Breast epithelium (tissue), 4 donors: ENCODE results near the gene CDC42SE2. TPM values are rescaled to one million over a fixed set of nuclear protein-coding genes. Genes with fewer than 3 reads are reported as not detected.
"Not testable (repeated sequence)": the region's sequence is repeated elsewhere in the genome, so short reads cannot be mapped to it uniquely, and the experiment has no call there.

Experiments
- DNase-seq, 2 donors: peaks; one replicate each; pipeline ENCODE4 v3.0.0-alpha.2; 2019; ENCODE audit warnings: low spot score in 2 of 2
- H3K27ac ChIP-seq, 2 donors: fragments of 200-600 bp; sonication (generic) in 1 of 2; one replicate each; pipeline ENCODE4 v1.5.1; 2016 to 2019; ENCODE audit warnings: mild to moderate bottlenecking in 1 of 2
- H3K27me3 ChIP-seq, 2 donors: fragments of 200-600 bp; sonication (generic) in 1 of 2; one replicate each; pipeline versions ENCODE4 v1.5.1 to v1.6.0; 2017 to 2019; ENCODE audit warnings: control low read depth in 1 of 2, mild to moderate bottlenecking in 1 of 2
- H3K36me3 ChIP-seq: fragments of 200-600 bp; one replicate; pipeline ENCODE4 v1.5.1; 2019
- H3K4me1 ChIP-seq, 2 donors: fragments of 200-600 bp; sonication (generic); one replicate each; pipeline ENCODE4 v1.5.1; 2016 to 2019; ENCODE audit warnings: control low read depth in 1 of 2
- H3K4me3 ChIP-seq, 3 donors: fragments of 200-600 bp; sonication (generic); 1 replicate in 2 of 3; 2 replicates in 1 of 3; pipeline ENCODE4 v1.5.1; 2016 to 2019; ENCODE audit warnings: mild to moderate bottlenecking in 3 of 3, moderate library complexity in 2 of 3
- H3K9me3 ChIP-seq, 2 donors: fragments of 200-600 bp; sonication (generic) in 1 of 2; one replicate each; pipeline ENCODE4 v1.5.1; 2016 to 2019; ENCODE audit warnings: control low read depth in 1 of 2
- CTCF ChIP-seq, 3 donors: fragments of 450-650 bp; IDR thresholded peaks; one replicate each; pipeline ENCODE4 v1.5.1; 2016 to 2017; ENCODE audit warnings: antibody characterized with exemption in 3 of 3, mild to moderate bottlenecking in 3 of 3, moderate library complexity in 3 of 3
- POLR2A ChIP-seq: fragments of 450-650 bp; IDR thresholded peaks from one replicate; pipeline ENCODE4 v1.6.1; 2016; ENCODE audit warnings: antibody characterized with exemption, mild to moderate bottlenecking, moderate library complexity
- POLR2AphosphoS5 ChIP-seq, 3 donors: sonication (generic); formaldehyde crosslinking; IDR thresholded peaks; one replicate each; pipeline ENCODE4 v1.6.1; 2017; ENCODE audit warnings: antibody characterized with exemption in 3 of 3
- intact Hi-C: fragments of 100-400 bp; cut with DNase I; formaldehyde crosslinking; loops from one replicate; pipeline ENCODE4 v1.15.1; 2023; ENCODE audit warnings: low total_unique reads
- total RNA-seq, 3 donors: library from RNA; depleted of rRNA; stranded (reverse); fragments of >200 nt; gene quantifications; one replicate each; pipeline ENCODE4 v1.1.0, GENCODE V29; 2016

The CDC42SE2 gene
- total RNA-seq, 3 donors from 2014 or later, result 39.4 to 82.8 (median 41.0) TPM

GRCh38 chr5:131252824-131253171, 11.1 kb upstream of the CDC42SE2 start:
- Histone ChIP-seq H3K27me3 (no peaks in the 10 kb centered on the region), H3K4me3 (peak overlapping the region in 2 of 3 donors; percentile 8 to 17), H3K9me3 (peaks cover 0 to 3% of the 10 kb centered on the region in 2 donors), H3K27ac (no peak overlapping the region), H3K4me1 (no peaks in the 10 kb centered on the region), H3K36me3 (no peaks in the 10 kb centered on the region)
- intact Hi-C loops, result no loop called here
- no peak for TF ChIP-seq CTCF (IDR thresholded peaks at IDR 0.05)
- TF ChIP-seq POLR2AphosphoS5 (IDR thresholded peaks at IDR 0.05), result peak in 1 of 3 donors; percentile 31
- peak in 1 of 2 donors; percentile 43 for DNase-seq

- H3K27me3 ChIP-seq, H3K36me3 ChIP-seq, H3K4me3 ChIP-seq, H3K4me1 ChIP-seq, intact Hi-C loops, H3K27ac ChIP-seq, DNase-seq, H3K9me3 ChIP-seq: not testable (repeated sequence)
Measured at GRCh38 chr5:131254025-131254424, 9.8 kb upstream of the CDC42SE2 start.

GRCh38 chr5:131254741-131255140, 9.1 kb upstream of the CDC42SE2 start:
- no peak for DNase-seq
- TF ChIP-seq POLR2A, result no peak
- no peak for TF ChIP-seq CTCF (IDR thresholded peaks at IDR 0.05)
- no peaks in the 10 kb centered on the region for H3K4me1 ChIP-seq
- H3K27ac ChIP-seq, result no peak overlapping the region
- no peaks in the 10 kb centered on the region for H3K27me3 ChIP-seq
- H3K36me3 ChIP-seq, result no peaks in the 10 kb centered on the region
- intact Hi-C loops, result no loop called here
- H3K4me3 ChIP-seq, result no peak overlapping the region
- H3K9me3 ChIP-seq, result peaks cover 0 to 3% of the 10 kb centered on the region in 2 donors

GRCh38 chr5:131256507-131256823, 7.4 kb upstream of the CDC42SE2 start:
- TF ChIP-seq POLR2A (no peak), POLR2AphosphoS5 (IDR thresholded peaks at IDR 0.05) (no peak), CTCF (IDR thresholded peaks at IDR 0.05) (no peak)
- H3K4me1 ChIP-seq, result no peaks in the 10 kb centered on the region
- intact Hi-C loops, result no loop called here
- no peaks in the 10 kb centered on the region for H3K27me3 ChIP-seq
- peak overlapping the region in 1 of 2 donors; percentile 3 for H3K27ac ChIP-seq
- peaks cover 0 to 3% of the 10 kb centered on the region in 2 donors for H3K9me3 ChIP-seq
- no peak for DNase-seq
- no peaks in the 10 kb centered on the region for H3K36me3 ChIP-seq
- no peak overlapping the region for H3K4me3 ChIP-seq

- no peaks in the 10 kb centered on the region for H3K27me3 ChIP-seq
- no peak overlapping the region for H3K4me3 ChIP-seq
- intact Hi-C loops, result no loop called here
- H3K36me3 ChIP-seq, result no peaks in the 10 kb centered on the region
- peak overlapping the region; percentile 57 to 78 for H3K27ac ChIP-seq
- H3K9me3 ChIP-seq, result peaks cover 0 to 3% of the 10 kb centered on the region in 2 donors
- peak in 1 of 2 donors; percentile 56 for DNase-seq
- H3K4me1 ChIP-seq, result no peaks in the 10 kb centered on the region
- TF ChIP-seq POLR2AphosphoS5 (IDR thresholded peaks at IDR 0.05) (peak in 1 of 3 donors; percentile 35), CTCF (IDR thresholded peaks at IDR 0.05) (no peak)
Measured at GRCh38 chr5:131258733-131259132, 5.1 kb upstream of the CDC42SE2 start.

- peaks cover 0 to 3% of the 10 kb centered on the region in 2 donors for H3K9me3 ChIP-seq
- H3K27me3 ChIP-seq, result no peaks in the 10 kb centered on the region
- no peak overlapping the region for H3K4me3 ChIP-seq
- intact Hi-C loops, result no loop called here
- TF ChIP-seq POLR2AphosphoS5 (IDR thresholded peaks at IDR 0.05) (no peak), CTCF (IDR thresholded peaks at IDR 0.05) (no peak), POLR2A (no peak)
- no peaks in the 10 kb centered on the region for H3K36me3 ChIP-seq
- no peak for DNase-seq
- peak overlapping the region; percentile 57 to 78 for H3K27ac ChIP-seq
- H3K4me1 ChIP-seq, result no peaks in the 10 kb centered on the region
Measured at GRCh38 chr5:131259326-131259725, 4.5 kb upstream of the CDC42SE2 start.
